Measurements from ENCODE around the gene NRCAM. TPM values are rescaled to one million over a fixed set of nuclear protein-coding genes. Genes with fewer than 3 reads are reported as not detected.

The NRCAM gene
- total RNA-seq, 2 experiments from 2014 or later, result 3.4 to 7.0 TPM

DNA sequence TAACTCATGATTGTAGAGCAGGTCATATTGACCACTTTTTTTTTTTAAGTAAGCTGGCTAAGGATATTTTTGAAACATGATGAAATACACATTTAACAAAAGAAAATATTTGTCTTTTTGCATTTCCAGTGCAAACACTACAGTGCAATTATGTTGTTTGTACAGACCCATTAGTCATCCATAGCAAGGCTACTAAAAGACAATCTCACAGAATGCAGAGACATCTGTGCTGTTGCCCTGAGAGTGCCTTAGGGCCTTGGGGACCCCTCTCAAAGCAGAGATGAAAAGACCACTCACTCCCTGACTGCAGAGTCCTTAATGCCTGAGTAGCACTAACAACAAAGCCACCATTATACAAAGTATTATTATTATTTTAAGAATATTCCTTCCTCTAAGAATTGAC, 104.5 kb downstream of the NRCAM start:
- no peak overlapping the region for H3K4me3 Mint-ChIP-seq
- TF ChIP-seq, protein P1, sequence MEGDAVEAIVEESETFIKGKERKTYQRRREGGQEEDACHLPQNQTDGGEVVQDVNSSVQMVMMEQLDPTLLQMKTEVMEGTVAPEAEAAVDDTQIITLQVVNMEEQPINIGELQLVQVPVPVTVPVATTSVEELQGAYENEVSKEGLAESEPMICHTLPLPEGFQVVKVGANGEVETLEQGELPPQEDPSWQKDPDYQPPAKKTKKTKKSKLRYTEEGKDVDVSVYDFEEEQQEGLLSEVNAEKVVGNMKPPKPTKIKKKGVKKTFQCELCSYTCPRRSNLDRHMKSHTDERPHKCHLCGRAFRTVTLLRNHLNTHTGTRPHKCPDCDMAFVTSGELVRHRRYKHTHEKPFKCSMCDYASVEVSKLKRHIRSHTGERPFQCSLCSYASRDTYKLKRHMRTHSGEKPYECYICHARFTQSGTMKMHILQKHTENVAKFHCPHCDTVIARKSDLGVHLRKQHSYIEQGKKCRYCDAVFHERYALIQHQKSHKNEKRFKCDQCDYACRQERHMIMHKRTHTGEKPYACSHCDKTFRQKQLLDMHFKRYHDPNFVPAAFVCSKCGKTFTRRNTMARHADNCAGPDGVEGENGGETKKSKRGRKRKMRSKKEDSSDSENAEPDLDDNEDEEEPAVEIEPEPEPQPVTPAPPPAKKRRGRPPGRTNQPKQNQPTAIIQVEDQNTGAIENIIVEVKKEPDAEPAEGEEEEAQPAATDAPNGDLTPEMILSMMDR (IDR thresholded peaks at IDR 0.05), result no peak
- H3K4me1 Mint-ChIP-seq (ENCODE audit: low read depth), result no peaks in the 10 kb centered on the region
- no peaks in the 10 kb centered on the region for H3K9me3 ChIP-seq (ENCODE audit: control insufficient read depth in 1 of 2, insufficient read depth in 1 of 2, low read length in 2 of 2)
- DNase-seq, result no peak
- intact Hi-C loops (cut with DNase I, micrococcal nuclease), result no loop called here
- no peaks in the 10 kb centered on the region for H3K36me3 ChIP-seq (ENCODE audit: insufficient read depth, low read length)
- CTCF ChIA-PET, result no interaction called here
- no peak for ATAC-seq (ENCODE audit: poor library complexity)
- H3K27me3 ChIP-seq (ENCODE audit: control insufficient read depth in 1 of 2, insufficient read depth in 2 of 2, low read length in 2 of 2), result no peaks in the 10 kb centered on the region
- H3K4me3 ChIP-seq (ENCODE audit: low read length), result no peak overlapping the region
- no peak overlapping the region for H3K27ac ChIP-seq (ENCODE audit: low read depth in 1 of 2, low read length in 2 of 2)
- no peaks in the 10 kb centered on the region for H3K36me3 Mint-ChIP-seq (ENCODE audit: low read depth)
- no peaks in the 10 kb centered on the region for H3K9me3 Mint-ChIP-seq
- no peaks in the 10 kb centered on the region for H3K4me1 ChIP-seq (ENCODE audit: insufficient read depth, low read length)
- H3K27ac Mint-ChIP-seq, result no peak overlapping the region
- POLR2A ChIA-PET, result no interaction called here
- H3K27me3 Mint-ChIP-seq, result no peaks in the 10 kb centered on the region

DNA sequence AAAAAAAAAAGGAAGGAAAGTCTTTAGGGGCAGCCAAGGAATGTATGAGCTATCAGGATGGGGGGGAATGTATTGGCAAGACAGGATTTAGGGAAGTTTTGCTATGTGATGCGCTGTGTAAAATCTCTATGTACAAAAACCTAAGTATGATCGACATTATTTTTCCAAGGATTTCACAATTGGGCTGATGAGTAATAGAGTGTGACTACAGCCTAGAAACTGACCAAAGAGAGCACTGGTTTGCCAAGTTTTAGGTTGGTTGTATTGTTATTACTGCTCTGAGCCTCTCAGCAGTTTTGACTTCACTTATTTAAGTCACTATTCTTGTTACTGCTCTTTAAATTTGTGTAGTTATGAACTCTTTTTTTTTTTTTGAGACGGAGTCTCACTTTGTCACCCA, 107.3 kb downstream of the NRCAM start:
- POLR2A ChIA-PET, result no interaction called here
- Histone ChIP-seq H3K27me3 (ENCODE audit: control insufficient read depth in 1 of 2, insufficient read depth in 2 of 2, low read length in 2 of 2) (no peaks in the 10 kb centered on the region), H3K9me3 (ENCODE audit: control insufficient read depth in 1 of 2, insufficient read depth in 1 of 2, low read length in 2 of 2) (no peaks in the 10 kb centered on the region), H3K4me3 (ENCODE audit: low read length) (no peak overlapping the region), H3K27ac (ENCODE audit: low read depth in 1 of 2, low read length in 2 of 2) (no peak overlapping the region), H3K4me1 (ENCODE audit: insufficient read depth, low read length) (no peaks in the 10 kb centered on the region), H3K36me3 (ENCODE audit: insufficient read depth, low read length) (no peaks in the 10 kb centered on the region)
- H3K36me3 Mint-ChIP-seq (ENCODE audit: low read depth), result no peaks in the 10 kb centered on the region
- TF ChIP-seq, protein P1 (IDR thresholded peaks at IDR 0.05), result no peak
- no peak overlapping the region for H3K4me3 Mint-ChIP-seq
- no peak for ATAC-seq (ENCODE audit: poor library complexity)
- CTCF ChIA-PET, result no interaction called here
- DNase-seq, result no peak
- H3K4me1 Mint-ChIP-seq (ENCODE audit: low read depth), result no peaks in the 10 kb centered on the region
- intact Hi-C loops (cut with DNase I, micrococcal nuclease), result no loop called here
- H3K9me3 Mint-ChIP-seq, result no peaks in the 10 kb centered on the region
- no peaks in the 10 kb centered on the region for H3K27me3 Mint-ChIP-seq
- no peak overlapping the region for H3K27ac Mint-ChIP-seq

DNA sequence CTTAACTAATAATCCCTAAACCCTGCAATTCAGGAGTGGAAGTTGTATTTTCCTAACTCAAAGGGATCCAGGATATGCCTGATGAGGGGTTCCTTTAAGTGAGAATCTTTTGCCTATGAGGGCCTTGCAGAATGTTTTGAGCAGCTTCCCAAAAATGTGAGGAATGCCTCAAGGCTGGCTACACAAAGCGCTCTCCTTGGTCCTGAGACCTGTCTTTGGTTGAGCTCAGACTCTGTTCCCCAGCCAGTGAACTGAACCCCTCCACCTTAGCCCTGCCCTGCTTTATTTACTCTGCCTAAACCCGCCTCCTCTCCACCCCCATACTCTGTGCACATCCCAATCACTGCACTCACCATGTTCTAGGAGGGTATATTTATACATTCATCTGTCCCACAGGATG, 108.6 kb downstream of the NRCAM start:
- DNase-seq (no peak), ATAC-seq (ENCODE audit: poor library complexity) (no peak)
- no peak overlapping the region for H3K27ac ChIP-seq (ENCODE audit: low read depth in 1 of 2, low read length in 2 of 2)
- H3K9me3 ChIP-seq (ENCODE audit: control insufficient read depth in 1 of 2, insufficient read depth in 1 of 2, low read length in 2 of 2), result no peaks in the 10 kb centered on the region
- ChIA-PET POLR2A (no interaction called here), CTCF (no interaction called here)
- no peaks in the 10 kb centered on the region for H3K4me1 ChIP-seq (ENCODE audit: insufficient read depth, low read length)
- intact Hi-C loops (cut with DNase I, micrococcal nuclease), result no loop called here
- H3K4me3 ChIP-seq (ENCODE audit: low read length), result no peak overlapping the region
- Mint-ChIP-seq H3K9me3 (no peaks in the 10 kb centered on the region), H3K4me3 (no peak overlapping the region), H3K4me1 (ENCODE audit: low read depth) (no peaks in the 10 kb centered on the region), H3K27ac (no peak overlapping the region), H3K36me3 (ENCODE audit: low read depth) (no peaks in the 10 kb centered on the region), H3K27me3 (no peaks in the 10 kb centered on the region)
- H3K36me3 ChIP-seq (ENCODE audit: insufficient read depth, low read length), result no peaks in the 10 kb centered on the region
- TF ChIP-seq, protein P1 (IDR thresholded peaks at IDR 0.05), result no peak
- no peaks in the 10 kb centered on the region for H3K27me3 ChIP-seq (ENCODE audit: control insufficient read depth in 1 of 2, insufficient read depth in 2 of 2, low read length in 2 of 2)
